SK-N-SH treated with all-trans-retinoic acid at 6 μM for 48 hours (cell line): Measurements from ENCODE around the gene APOBEC3H.

Experiments
- ARNTL ChIP-seq: fragments of 450-650 bp; formaldehyde crosslinking; IDR thresholded peaks from 2 replicates; pipeline ENCODE4 v1.5.0; 2020; ENCODE audit warnings: low read depth, mild to moderate bottlenecking, moderate library complexity, borderline replicate concordance
- CSDC2 ChIP-seq: fragments of 250-450 bp; sonication (Bioruptor Pico); IDR thresholded peaks from 2 replicates; pipeline ENCODE4 v1.5.0; 2020; ENCODE audit warnings: mild to moderate bottlenecking, moderate library complexity
- RARB ChIP-seq: fragments of 250-450 bp; sonication (Bioruptor Pico); IDR thresholded peaks from 2 replicates; pipeline ENCODE4 v1.8.0; 2021; ENCODE audit warnings: mild to moderate bottlenecking, moderate library complexity
- TOX ChIP-seq: fragments of 250-450 bp; sonication (Bioruptor Pico); IDR thresholded peaks from 2 replicates; pipeline ENCODE4 v1.8.0; 2021; ENCODE audit warnings: mild to moderate bottlenecking, moderate library complexity, borderline replicate concordance
- ZFP30 ChIP-seq: fragments of 450-650 bp; formaldehyde crosslinking; IDR thresholded peaks from 2 replicates; pipeline ENCODE4 v1.5.0; 2022; ENCODE audit warnings: mild to moderate bottlenecking, moderate library complexity
- ZNF565 ChIP-seq: fragments of 450-650 bp; formaldehyde crosslinking; conservative IDR thresholded peaks from 2 replicates; pipeline ENCODE4 v1.5.0; 2020; ENCODE audit warnings: low read depth, mild to moderate bottlenecking, moderate library complexity
- ZNF8 ChIP-seq: fragments of 450-650 bp; formaldehyde crosslinking; IDR thresholded peaks from 2 replicates; pipeline ENCODE4 v1.5.0; 2020; ENCODE audit warnings: mild to moderate bottlenecking, moderate library complexity
- TF ChIP-seq, protein P1 (sequence below): fragments of 250-450 bp; sonication (Bioruptor Pico); IDR thresholded peaks from 2 replicates; pipeline ENCODE4 v1.5.0; 2020; ENCODE audit warnings: mild to moderate bottlenecking, moderate library complexity
- TF ChIP-seq, protein P2 (sequence below): fragments of 250-450 bp; sonication (Bioruptor Pico); IDR thresholded peaks from 2 replicates; pipeline ENCODE4 v1.5.1; 2020; ENCODE audit warnings: low read depth, mild to moderate bottlenecking, moderate library complexity

DNA sequence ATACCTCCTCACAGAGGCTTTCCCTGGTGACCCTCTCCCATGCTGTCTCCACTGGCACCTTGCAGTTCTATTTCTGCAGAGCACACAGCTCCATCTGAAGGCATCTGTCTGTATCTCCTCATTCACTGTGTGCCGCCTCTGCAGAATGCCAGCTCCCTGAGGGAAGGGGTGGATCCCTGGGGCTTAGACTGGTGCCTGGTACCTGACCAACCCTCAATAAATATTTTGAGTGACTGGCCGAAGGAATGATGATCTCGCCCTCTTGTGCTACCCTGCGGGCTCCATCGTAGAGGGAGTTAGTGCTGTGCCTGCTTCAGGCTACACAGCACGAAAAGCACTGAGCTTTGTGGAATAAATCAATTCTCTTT, 53.8 kb downstream of the APOBEC3H start:
- TF ChIP-seq ZFP30 (CRISPR knock-in tag) (no peak), ZNF565 (no peak), ZNF8 (CRISPR knock-in tag) (no peak), ARNTL (CRISPR knock-in tag) (no peak), CSDC2 (CRISPR knock-in tag) (no peak), TOX (CRISPR knock-in tag) (no peak), RARB (CRISPR knock-in tag) (no peak)
- TF ChIP-seq, protein P1, sequence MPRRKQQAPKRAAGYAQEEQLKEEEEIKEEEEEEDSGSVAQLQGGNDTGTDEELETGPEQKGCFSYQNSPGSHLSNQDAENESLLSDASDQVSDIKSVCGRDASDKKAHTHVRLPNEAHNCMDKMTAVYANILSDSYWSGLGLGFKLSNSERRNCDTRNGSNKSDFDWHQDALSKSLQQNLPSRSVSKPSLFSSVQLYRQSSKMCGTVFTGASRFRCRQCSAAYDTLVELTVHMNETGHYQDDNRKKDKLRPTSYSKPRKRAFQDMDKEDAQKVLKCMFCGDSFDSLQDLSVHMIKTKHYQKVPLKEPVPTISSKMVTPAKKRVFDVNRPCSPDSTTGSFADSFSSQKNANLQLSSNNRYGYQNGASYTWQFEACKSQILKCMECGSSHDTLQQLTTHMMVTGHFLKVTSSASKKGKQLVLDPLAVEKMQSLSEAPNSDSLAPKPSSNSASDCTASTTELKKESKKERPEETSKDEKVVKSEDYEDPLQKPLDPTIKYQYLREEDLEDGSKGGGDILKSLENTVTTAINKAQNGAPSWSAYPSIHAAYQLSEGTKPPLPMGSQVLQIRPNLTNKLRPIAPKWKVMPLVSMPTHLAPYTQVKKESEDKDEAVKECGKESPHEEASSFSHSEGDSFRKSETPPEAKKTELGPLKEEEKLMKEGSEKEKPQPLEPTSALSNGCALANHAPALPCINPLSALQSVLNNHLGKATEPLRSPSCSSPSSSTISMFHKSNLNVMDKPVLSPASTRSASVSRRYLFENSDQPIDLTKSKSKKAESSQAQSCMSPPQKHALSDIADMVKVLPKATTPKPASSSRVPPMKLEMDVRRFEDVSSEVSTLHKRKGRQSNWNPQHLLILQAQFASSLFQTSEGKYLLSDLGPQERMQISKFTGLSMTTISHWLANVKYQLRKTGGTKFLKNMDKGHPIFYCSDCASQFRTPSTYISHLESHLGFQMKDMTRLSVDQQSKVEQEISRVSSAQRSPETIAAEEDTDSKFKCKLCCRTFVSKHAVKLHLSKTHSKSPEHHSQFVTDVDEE (CRISPR knock-in tag): no peak
- TF ChIP-seq, protein P2, sequence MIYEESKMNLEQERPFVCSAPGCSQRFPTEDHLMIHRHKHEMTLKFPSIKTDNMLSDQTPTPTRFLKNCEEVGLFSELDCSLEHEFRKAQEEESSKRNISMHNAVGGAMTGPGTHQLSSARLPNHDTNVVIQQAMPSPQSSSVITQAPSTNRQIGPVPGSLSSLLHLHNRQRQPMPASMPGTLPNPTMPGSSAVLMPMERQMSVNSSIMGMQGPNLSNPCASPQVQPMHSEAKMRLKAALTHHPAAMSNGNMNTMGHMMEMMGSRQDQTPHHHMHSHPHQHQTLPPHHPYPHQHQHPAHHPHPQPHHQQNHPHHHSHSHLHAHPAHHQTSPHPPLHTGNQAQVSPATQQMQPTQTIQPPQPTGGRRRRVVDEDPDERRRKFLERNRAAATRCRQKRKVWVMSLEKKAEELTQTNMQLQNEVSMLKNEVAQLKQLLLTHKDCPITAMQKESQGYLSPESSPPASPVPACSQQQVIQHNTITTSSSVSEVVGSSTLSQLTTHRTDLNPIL (CRISPR knock-in tag): no peak
